HepG2 (cell line): ENCODE results near the gene NRP1. TPM values are rescaled to one million over a fixed set of nuclear protein-coding genes. Genes with fewer than 3 reads are reported as not detected.
"Not testable (repeated sequence)": the region's sequence is repeated elsewhere in the genome, so short reads cannot be mapped to it uniquely, and the experiment has no call there.

Experiments
- ATAC-seq: fragments of 200-7000 bp; cut with Tn5 transposase; 3 replicates; pipeline ENCODE4 v1.9.1; 2020; ENCODE audit warnings: mild to moderate bottlenecking, moderate library complexity
- BruUV-seq: library from RNA; stranded (reverse); fragments of 400-500 nt; replicated peaks from 2 replicates; lab custom pipeline; 2021; lab: Mats Ljungman, UMichigan
- CTCF ChIA-PET: fragments of 300-600 bp; formaldehyde crosslinking; extraction: SDS; loops from one replicate; lab custom pipeline; 2021; ENCODE audit warnings: low total read pairs, inconsistent platforms, low intra/inter-chr PET ratio; lab: Yijun Ruan, JAX
- POLR2A ChIA-PET: fragments of 350-600 bp; sonication (Branson Sonifier 250); formaldehyde crosslinking; loops from one replicate; lab custom pipeline; 2020; ENCODE audit warnings: antibody characterized with exemption, inconsistent platforms; lab: Yijun Ruan, JAX
- DNase-seq: peaks from one replicate; pipeline ENCODE4 v3.0.0-alpha.2; 2015; ENCODE audit warnings: low spot score
- FAIRE-seq: peaks from 3 replicates; lab custom pipeline; 2011; peaks lifted over from hg19 to GRCh38; lab: Jason Lieb, UNC
- H2AFZ ChIP-seq: one replicate; pipeline ENCODE4 v1.6.1; 2011; ENCODE audit warnings: low read length, inconsistent platforms
- H3K27ac ChIP-seq: fragments of 300-600 bp; 3 replicates; pipeline ENCODE4 v1.8.0; 2011; ENCODE audit warnings: mixed run types, mild to moderate bottlenecking, mixed read lengths, low read length, inconsistent platforms; ENCODE audit not compliant: insufficient read depth; ENCODE audit errors: extremely low read length
- H3K27me3 ChIP-seq, 2 experiments: fragments of 200-600 bp in 1 of 2; 2 replicates in 1 of 2; 3 replicates in 1 of 2; pipeline versions ENCODE4 v1.6.0 to v1.8.0; 2011; ENCODE audit warnings: low read length in 2 of 2, mild to moderate bottlenecking in 2 of 2, moderate library complexity in 2 of 2, inconsistent platforms in 1 of 2; ENCODE audit not compliant: insufficient read depth in 2 of 2, control insufficient read depth in 1 of 2
- H3K36me3 ChIP-seq, 2 experiments: fragments of 200-600 bp in 1 of 2; replicated peaks in 1 of 2; 2 replicates in 1 of 2; 3 replicates in 1 of 2; pipeline versions ENCODE4 v1.5.1 to v1.8.0; 2011; ENCODE audit warnings: low read length in 2 of 2, inconsistent platforms in 1 of 2; ENCODE audit not compliant: insufficient read depth in 2 of 2, control insufficient read depth in 1 of 2
- H3K4me1 ChIP-seq: 2 replicates; pipeline ENCODE4 v1.5.1; 2012; ENCODE audit warnings: low read length, inconsistent platforms; ENCODE audit not compliant: insufficient read depth
- H3K4me2 ChIP-seq: 2 replicates; pipeline ENCODE4 v1.6.0; 2011; ENCODE audit warnings: low read depth, low read length, inconsistent platforms
- H3K4me3 ChIP-seq, 3 experiments: fragments of 200-600 bp in 1 of 3; sonication (generic), shearing (Covaris generic) in 1 of 3; replicated peaks in 1 of 3; 2 replicates each; pipeline ENCODE4 v1.5.1; 2011 to 2016; ENCODE audit warnings: low read length in 3 of 3, inconsistent platforms in 2 of 3, low read depth in 2 of 3, mild to moderate bottlenecking in 2 of 3, control low read depth in 1 of 3, mixed read lengths in 1 of 3; ENCODE audit not compliant: insufficient read depth in 1 of 3
- H3K79me2 ChIP-seq: one replicate; pipeline ENCODE4 v1.6.1; 2011; ENCODE audit warnings: low read length, inconsistent platforms; ENCODE audit not compliant: insufficient read depth
- H3K9ac ChIP-seq: 2 replicates; pipeline ENCODE4 v1.6.0; 2011; ENCODE audit warnings: mild to moderate bottlenecking, low read depth, low read length, inconsistent platforms; ENCODE audit not compliant: insufficient read depth
- H3K9me3 ChIP-seq: 2 replicates; pipeline ENCODE4 v1.5.1; 2012; ENCODE audit warnings: mild to moderate bottlenecking, low read length
- H4K20me1 ChIP-seq: 2 replicates; pipeline ENCODE4 v1.6.0; 2011; ENCODE audit warnings: inconsistent platforms, mild to moderate bottlenecking, low read length, moderate library complexity; ENCODE audit not compliant: insufficient read depth
- ATF7 ChIP-seq, 2 experiments: fragments of 450-650 bp in 1 of 2; sonication (generic) in 1 of 2; formaldehyde crosslinking in 1 of 2; IDR thresholded peaks; 2 replicates each; pipeline versions ENCODE4 v1.4.0 to v1.6.1; 2016 to 2020; ENCODE audit warnings: antibody characterized with exemption in 1 of 2, mild to moderate bottlenecking in 1 of 2, missing genetic modification reagents in 1 of 2
- ISX ChIP-seq: sonication (generic); formaldehyde crosslinking; conservative IDR thresholded peaks from 2 replicates; pipeline ENCODE4 v1.5.0; 2020; ENCODE audit warnings: missing genetic modification reagents
- MATR3 ChIP-seq: sonication (generic); formaldehyde crosslinking; IDR thresholded peaks from 2 replicates; pipeline ENCODE4 v1.4.0; 2020; ENCODE audit warnings: missing genetic modification reagents
- XBP1 ChIP-seq: sonication (generic); formaldehyde crosslinking; IDR thresholded peaks from 2 replicates; pipeline ENCODE4 v1.5.0; 2020; ENCODE audit warnings: missing genetic modification reagents
- ZFP36 ChIP-seq: fragments of 150-350 bp; IDR thresholded peaks from 2 replicates; pipeline ENCODE4 v1.6.1; 2018; ENCODE audit warnings: borderline replicate concordance, low read length, low read depth; ENCODE audit not compliant: partially characterized antibody
- ZFP90 ChIP-seq: sonication (generic); formaldehyde crosslinking; IDR thresholded peaks from 2 replicates; pipeline ENCODE4 v1.8.0; 2022; ENCODE audit warnings: missing genetic modification reagents, mild to moderate bottlenecking, inconsistent platforms, borderline replicate concordance
- ZNF281 ChIP-seq: sonication (generic); formaldehyde crosslinking; IDR thresholded peaks from 2 replicates; pipeline ENCODE4 v1.4.0; 2020; ENCODE audit warnings: missing genetic modification reagents, borderline replicate concordance
- ZNF580 ChIP-seq: IDR thresholded peaks from 2 replicates; pipeline ENCODE4 v1.6.1; 2016; ENCODE audit warnings: low read depth, borderline replicate concordance
- ZNF703 ChIP-seq: sonication (generic); formaldehyde crosslinking; IDR thresholded peaks from 2 replicates; pipeline ENCODE4 v1.5.1; 2020; ENCODE audit warnings: missing genetic modification reagents, mild to moderate bottlenecking, moderate library complexity, borderline replicate concordance
- WGBS: methylation state at CpG from one replicate; pipeline ENCODE4 v1.1.6; 2017; ENCODE audit warnings: low lambda C conversion rate; 5-methylcytosine and 5-hydroxymethylcytosine counted together
- in situ Hi-C: cut with HindIII; loops from 2 replicates; pipeline ENCODE4 v1.10.0; 2017; ENCODE audit warnings: low pct_unique_long_range_greater_than_20kb; ENCODE audit not compliant: extremely low pct_ligation_motif_present
- intact Hi-C: fragments of 100-400 bp; cut with micrococcal nuclease; formaldehyde crosslinking; loops from one replicate; pipeline ENCODE4 v1.10.0; 2022; ENCODE audit not compliant: unreplicated experiment
- polyA plus RNA-seq, 8 experiments: library from polyadenylated mRNA; depleted of rRNA in 3 of 8; stranded (reverse) in 7 of 8; unstranded in 1 of 8; fragments of >200 nt; fragmentation: Illumina TruSeq in 4 of 8; extraction: Trizol in 4 of 8; gene quantifications; 2 replicates each; pipeline versions ENCODE4 v1.2.1 to v1.2.3, GENCODE V29; 2011 to 2016; ENCODE audit warnings: low read depth in 4 of 8, missing spikeins in 1 of 8, mixed read lengths in 1 of 8; ENCODE audit not compliant: insufficient read depth in 1 of 8
- total RNA-seq, 5 experiments: library from RNA; depleted of rRNA; stranded (reverse); fragments of >200 nt; fragmentation: Illumina TruSeq; extraction: Trizol; gene quantifications; 2 replicates each; pipeline ENCODE4 v1.2.3, GENCODE V29; 2016; ENCODE audit warnings: low read depth in 1 of 5

Gene NRP1
- total and polyA plus RNA-seq, 2 of the 13 experiments (the other 11 are each of a cell fraction or from before 2014, with no cell fraction given), result 5.3 to 5.8 TPM

GRCh38 chr10:33139181-33139646 is 195.3 kb downstream of the NRP1 start:
- Histone ChIP-seq H3K9ac (no peak overlapping the region), H3K4me1 (peaks cover 17% of the 10 kb centered on the region; the same call in 1 of the 2 replicates), H3K27ac (no peak overlapping the region), H2AFZ (no peak overlapping the region), H3K9me3 (no peaks in the 10 kb centered on the region), H3K27me3 (peaks cover 0 to 7% of the 10 kb centered on the region in 2 experiments; a peak in 3 of 5 replicates), H4K20me1 (no peaks in the 10 kb centered on the region), H3K4me3 (no peak overlapping the region), H3K36me3 (no peaks in the 10 kb centered on the region), H3K79me2 (no peaks in the 10 kb centered on the region), H3K4me2 (no peak overlapping the region)
- ATAC-seq (no peak), FAIRE-seq (no peak), DNase-seq (no peak)
- ChIA-PET CTCF (no interaction called here), POLR2A (no interaction called here)
- WGBS, result 77% methylated on average over 9 of the region's 12 CpGs
- BruUV-seq, result no TSS peak
- intact Hi-C loops (no loop called here), in situ Hi-C loops (no loop called here)
- no peak for TF ChIP-seq ZNF703 (CRISPR knock-in tag)
- TF ChIP-seq ISX (CRISPR knock-in tag), result no peak
- TF ChIP-seq MATR3 (CRISPR knock-in tag), result no peak
- no peak for TF ChIP-seq ZNF281 (CRISPR knock-in tag)
- TF ChIP-seq ZNF580 (CRISPR knock-in tag), result no peak
- TF ChIP-seq XBP1 (CRISPR knock-in tag), result no peak
- no peak for TF ChIP-seq ATF7 (IDR thresholded peaks at IDR 0.05)
- TF ChIP-seq ATF7 (CRISPR knock-in tag; IDR thresholded peaks at IDR 0.05), result no peak
- TF ChIP-seq ZFP90, result no peak
- TF ChIP-seq ZFP36, result no peak

GRCh38 chr10:33138686-33139085 is 195.8 kb downstream of the NRP1 start:
- H3K79me2 ChIP-seq, POLR2A ChIA-PET, H2AFZ ChIP-seq, H3K9ac ChIP-seq, H3K9me3 ChIP-seq, in situ Hi-C loops, CTCF ChIA-PET, H3K27ac ChIP-seq, H3K27me3 ChIP-seq, H3K4me2 ChIP-seq, FAIRE-seq, intact Hi-C loops, BruUV-seq, H3K4me3 ChIP-seq, H4K20me1 ChIP-seq, H3K36me3 ChIP-seq, ATAC-seq, DNase-seq: not testable (repeated sequence)
- peaks cover 16% of the 10 kb centered on the region; the same call in 1 of the 2 replicates for H3K4me1 ChIP-seq
- WGBS, result 71% methylated on average over 10 of the region's 10 CpGs
